Transverse colon (tissue), 4 donors: Measurements from ENCODE around the gene EBF3. TPM values are rescaled to one million over a fixed set of nuclear protein-coding genes. Genes with fewer than 3 reads are reported as not detected.
"Not testable (repeated sequence)": the region's sequence is repeated elsewhere in the genome, so short reads cannot be mapped to it uniquely, and the experiment has no call there.

Source experiments
- DNase-seq: peaks from one replicate; pipeline ENCODE4 v3.0.0-alpha.2; 2019
- H3K27ac ChIP-seq, 4 donors: fragments of 200-600 bp; sonication (generic); 2 replicates each; pipeline ENCODE4 v1.5.1; 2016 to 2018; ENCODE audit warnings: inconsistent platforms in 4 of 4
- H3K27me3 ChIP-seq: fragments of 200-600 bp; sonication (generic); 2 replicates; pipeline ENCODE4 v1.5.1; 2017; ENCODE audit warnings: inconsistent platforms
- H3K36me3 ChIP-seq, 4 donors: fragments of 200-600 bp; sonication (generic); 2 replicates each; pipeline ENCODE4 v1.5.1; 2017 to 2019; ENCODE audit warnings: inconsistent platforms in 4 of 4
- H3K4me1 ChIP-seq, 4 donors: fragments of 200-600 bp; sonication (generic); 2 replicates each; pipeline ENCODE4 v1.5.1; 2017 to 2020; ENCODE audit warnings: inconsistent platforms in 4 of 4
- H3K4me3 ChIP-seq, 4 donors: fragments of 200-600 bp; sonication (generic); 1 replicate in 1 of 4; 2 replicates in 3 of 4; pipeline versions ENCODE4 v1.5.1 to v1.6.1; 2017 to 2019; ENCODE audit warnings: inconsistent platforms in 4 of 4
- H3K9me3 ChIP-seq, 2 donors: fragments of 200-600 bp; sonication (generic); 2 replicates each; pipeline ENCODE4 v1.5.1; 2017 to 2019; ENCODE audit warnings: inconsistent platforms in 2 of 2
- EP300 ChIP-seq: sonication (generic); formaldehyde crosslinking; IDR thresholded peaks from one replicate; pipeline ENCODE4 v1.6.1; 2017; ENCODE audit warnings: antibody characterized with exemption, low read depth
- POLR2A ChIP-seq: fragments of 450-650 bp; IDR thresholded peaks from one replicate; pipeline ENCODE4 v1.6.1; 2016; ENCODE audit warnings: antibody characterized with exemption, mild to moderate bottlenecking, moderate library complexity
- POLR2AphosphoS5 ChIP-seq, 3 donors: sonication (generic); formaldehyde crosslinking; IDR thresholded peaks; one replicate each; pipeline ENCODE4 v1.6.1; 2016; ENCODE audit warnings: antibody characterized with exemption in 3 of 3
- WGBS, 2 donors: methylation state at CpG; one replicate each; pipeline ENCODE4 v1.1.5; 2018; ENCODE audit warnings: low coverage in 1 of 2; 5-methylcytosine and 5-hydroxymethylcytosine counted together
- in situ Hi-C, 4 donors: fragments of 200-750 bp; cut with MboI; loops; one replicate each; pipeline versions ENCODE4 v1.15.0 to v1.15.1; 2017; ENCODE audit warnings: low sequenced_read_pairs in 3 of 4, low pct_ligation_motif_present in 1 of 4, low pct_unique_long_range_greater_than_20kb in 1 of 4
- intact Hi-C: fragments of 100-400 bp; cut with DNase I; formaldehyde crosslinking; loops from one replicate; pipeline ENCODE4 v1.15.1; 2023; ENCODE audit warnings: low total_unique reads
- total RNA-seq, 4 donors: library from RNA; depleted of rRNA; stranded (reverse); fragments of >200 nt; gene quantifications; one replicate each; pipeline ENCODE4 v1.1.0, GENCODE V29; 2016
- TF ChIP-seq, protein P1 (sequence below), 5 experiments: fragments of 200-600 bp in 3 of 5; fragments of 450-650 bp in 2 of 5; sonication (generic) in 3 of 5; IDR thresholded peaks; 1 replicate in 2 of 5; 2 replicates in 3 of 5; pipeline ENCODE4 v1.5.1; 2016 to 2017; ENCODE audit warnings: antibody characterized with exemption in 5 of 5, inconsistent platforms in 3 of 5, mild to moderate bottlenecking in 2 of 5, moderate library complexity in 1 of 5

EBF3 gene
- total RNA-seq, 4 donors from 2014 or later: 0.37 to 6.6 (median 1.0) TPM

DNA sequence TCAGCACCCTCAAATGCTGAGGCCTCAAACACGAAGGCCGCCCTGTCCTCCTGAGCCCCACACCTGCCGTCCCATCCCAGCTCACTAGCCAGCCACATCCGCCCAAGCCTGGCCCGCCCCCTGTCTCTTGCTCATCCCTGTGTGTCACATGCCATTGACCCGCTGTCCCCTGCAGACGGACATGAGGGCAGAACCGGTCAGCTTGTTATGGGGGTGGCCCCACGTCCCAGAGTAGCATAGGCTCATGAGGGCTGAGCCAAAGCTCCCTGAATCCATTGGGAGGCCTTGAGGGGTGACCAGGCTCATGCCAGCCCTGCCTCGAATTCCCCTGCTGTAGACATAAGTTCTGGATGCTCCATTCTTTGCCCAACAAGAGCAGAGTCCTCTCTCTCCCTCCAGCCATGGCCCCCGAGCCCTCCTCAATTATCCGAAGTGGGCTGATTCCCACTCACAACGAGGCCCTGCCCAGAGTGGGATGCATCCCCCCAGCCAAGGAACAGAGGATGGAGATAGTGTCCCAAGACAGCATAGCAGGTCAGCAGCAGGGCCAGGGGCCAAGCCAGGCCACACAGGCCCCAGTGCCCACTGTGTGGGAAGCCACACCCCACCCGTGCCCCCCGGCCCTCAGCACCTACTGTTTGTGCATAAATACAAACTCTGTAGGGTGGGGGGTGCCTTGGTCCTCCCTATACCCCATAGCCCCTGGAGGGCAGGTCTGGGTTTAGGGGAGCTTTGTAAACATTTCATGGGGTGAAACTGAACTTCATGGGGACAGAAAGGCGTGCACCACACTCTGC lies 42.1 kb downstream of the EBF3 start:
- no peak for TF ChIP-seq POLR2A
- Histone ChIP-seq H3K36me3 (no peaks in the 10 kb centered on the region), H3K4me3 (no peak overlapping the region), H3K4me1 (no peaks in the 10 kb centered on the region), H3K27ac (no peak overlapping the region), H3K9me3 (no peaks in the 10 kb centered on the region), H3K27me3 (no peaks in the 10 kb centered on the region)
- in situ Hi-C loops (no loop called here), intact Hi-C loops (no loop called here)
- WGBS, 2 donors: 67 to 84% methylated on average over 1 to 15 of the region's 16 CpGs
- DNase-seq: no peak

DNA sequence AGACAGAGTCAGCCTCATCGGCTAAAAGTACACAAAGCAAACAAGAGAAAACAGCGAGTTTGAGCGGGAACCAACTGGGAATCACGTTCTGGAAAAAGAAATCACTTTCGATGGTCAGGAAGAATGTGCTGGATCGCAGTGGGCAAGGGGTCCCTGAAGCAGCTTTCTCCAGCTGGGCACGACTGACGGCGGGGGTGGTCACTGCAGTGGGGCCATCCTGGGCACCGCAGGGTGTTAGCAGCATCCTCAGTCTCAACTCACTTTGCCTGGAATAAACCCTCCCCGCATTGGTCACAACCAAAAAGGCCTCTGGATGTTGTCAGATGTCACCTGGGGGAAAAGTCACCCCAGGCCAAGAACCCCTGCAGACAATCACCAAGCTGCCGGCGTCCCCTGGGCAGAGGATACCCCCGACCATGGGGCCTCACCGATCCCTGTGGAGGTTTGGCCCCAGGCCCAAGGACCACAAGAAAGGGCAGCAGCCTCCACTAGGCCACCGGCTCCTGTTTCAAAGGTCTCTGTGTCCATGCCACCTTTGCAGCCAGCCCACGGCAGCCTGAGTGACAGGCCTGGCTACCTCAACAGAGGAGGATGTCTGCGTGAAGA lies 42.9 kb downstream of the EBF3 start:
- Histone ChIP-seq H3K4me1 (no peaks in the 10 kb centered on the region), H3K27ac (no peak overlapping the region), H3K27me3 (no peaks in the 10 kb centered on the region), H3K4me3 (no peak overlapping the region), H3K36me3 (no peaks in the 10 kb centered on the region), H3K9me3 (no peaks in the 10 kb centered on the region)
- TF ChIP-seq, protein P1, sequence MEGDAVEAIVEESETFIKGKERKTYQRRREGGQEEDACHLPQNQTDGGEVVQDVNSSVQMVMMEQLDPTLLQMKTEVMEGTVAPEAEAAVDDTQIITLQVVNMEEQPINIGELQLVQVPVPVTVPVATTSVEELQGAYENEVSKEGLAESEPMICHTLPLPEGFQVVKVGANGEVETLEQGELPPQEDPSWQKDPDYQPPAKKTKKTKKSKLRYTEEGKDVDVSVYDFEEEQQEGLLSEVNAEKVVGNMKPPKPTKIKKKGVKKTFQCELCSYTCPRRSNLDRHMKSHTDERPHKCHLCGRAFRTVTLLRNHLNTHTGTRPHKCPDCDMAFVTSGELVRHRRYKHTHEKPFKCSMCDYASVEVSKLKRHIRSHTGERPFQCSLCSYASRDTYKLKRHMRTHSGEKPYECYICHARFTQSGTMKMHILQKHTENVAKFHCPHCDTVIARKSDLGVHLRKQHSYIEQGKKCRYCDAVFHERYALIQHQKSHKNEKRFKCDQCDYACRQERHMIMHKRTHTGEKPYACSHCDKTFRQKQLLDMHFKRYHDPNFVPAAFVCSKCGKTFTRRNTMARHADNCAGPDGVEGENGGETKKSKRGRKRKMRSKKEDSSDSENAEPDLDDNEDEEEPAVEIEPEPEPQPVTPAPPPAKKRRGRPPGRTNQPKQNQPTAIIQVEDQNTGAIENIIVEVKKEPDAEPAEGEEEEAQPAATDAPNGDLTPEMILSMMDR (IDR thresholded peaks at IDR 0.05): no peak
- no peak for TF ChIP-seq EP300
- TF ChIP-seq POLR2A: no peak
- TF ChIP-seq POLR2AphosphoS5 (IDR thresholded peaks at IDR 0.05): no peak
- WGBS, 2 donors: 89% methylated on average over 18 of the region's 18 CpGs; no CpG with 5 or more reads in 1 of the 2 donors
- no peak for DNase-seq
- in situ Hi-C loops (no loop called here), intact Hi-C loops (no loop called here)

DNA sequence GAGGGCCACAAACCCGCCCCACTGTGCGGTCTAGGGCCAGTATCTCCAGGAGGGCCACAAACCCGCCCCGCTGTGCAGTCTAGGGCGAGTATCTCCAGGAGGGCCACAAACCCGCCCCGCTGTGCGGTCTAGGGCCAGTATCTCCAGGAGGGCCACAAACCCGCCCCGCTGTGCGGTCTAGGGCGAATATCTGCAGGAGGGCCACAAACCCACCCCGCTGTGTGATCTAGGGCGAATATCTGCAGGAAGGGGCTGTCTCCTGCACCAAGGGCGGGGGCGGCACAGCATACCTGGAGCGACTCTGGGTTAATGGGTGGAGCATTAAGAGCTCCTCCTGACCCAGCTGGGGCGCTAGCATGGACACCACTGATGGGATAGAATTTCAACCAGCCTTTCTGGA lies 43.9 kb downstream of the EBF3 start:
- DNase-seq, H3K27ac ChIP-seq, H3K9me3 ChIP-seq, H3K27me3 ChIP-seq, H3K4me3 ChIP-seq, H3K36me3 ChIP-seq, intact Hi-C loops, in situ Hi-C loops, H3K4me1 ChIP-seq: not testable (repeated sequence)
- 94% methylated on average over 12 of the region's 18 CpGs; no CpG with 5 or more reads in 1 of the 2 donors for whole genome bisulfite sequencing, 2 donors

DNA sequence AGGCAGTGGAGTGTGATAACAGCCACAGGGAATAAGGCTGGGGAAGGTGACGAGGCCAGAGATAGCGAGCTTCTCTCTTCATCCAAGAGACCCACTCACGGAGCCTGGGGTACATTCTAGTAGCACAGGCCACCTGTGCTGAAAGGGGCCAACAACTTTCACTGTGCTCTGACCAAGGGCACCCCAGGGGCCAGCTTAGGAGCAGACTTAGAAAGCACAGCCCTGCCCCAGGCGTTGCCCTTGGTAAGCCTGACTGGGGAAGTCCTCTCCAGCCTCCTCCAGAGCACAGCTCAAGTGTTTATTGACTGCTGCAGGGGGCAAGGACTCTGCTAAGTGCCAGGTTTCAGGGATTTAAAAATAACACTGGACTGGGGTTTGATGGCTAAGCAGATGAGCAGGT lies 44.7 kb downstream of the EBF3 start:
- intact Hi-C loops (no loop called here), in situ Hi-C loops (no loop called here)
- H3K27ac ChIP-seq: no peak overlapping the region
- H3K4me1 ChIP-seq: no peaks in the 10 kb centered on the region
- H3K4me3 ChIP-seq: no peak overlapping the region
- H3K36me3 ChIP-seq: no peaks in the 10 kb centered on the region
- no peak for DNase-seq
- no peak for TF ChIP-seq POLR2A
- no peak for TF ChIP-seq EP300
- TF ChIP-seq POLR2AphosphoS5 (IDR thresholded peaks at IDR 0.05): no peak
- TF ChIP-seq, protein P1 (IDR thresholded peaks at IDR 0.05): no peak
- H3K27me3 ChIP-seq: no peaks in the 10 kb centered on the region
- no peaks in the 10 kb centered on the region for H3K9me3 ChIP-seq
- 66 to 100% methylated on average over 2 to 4 of the region's 4 CpGs for WGBS, 2 donors

DNA sequence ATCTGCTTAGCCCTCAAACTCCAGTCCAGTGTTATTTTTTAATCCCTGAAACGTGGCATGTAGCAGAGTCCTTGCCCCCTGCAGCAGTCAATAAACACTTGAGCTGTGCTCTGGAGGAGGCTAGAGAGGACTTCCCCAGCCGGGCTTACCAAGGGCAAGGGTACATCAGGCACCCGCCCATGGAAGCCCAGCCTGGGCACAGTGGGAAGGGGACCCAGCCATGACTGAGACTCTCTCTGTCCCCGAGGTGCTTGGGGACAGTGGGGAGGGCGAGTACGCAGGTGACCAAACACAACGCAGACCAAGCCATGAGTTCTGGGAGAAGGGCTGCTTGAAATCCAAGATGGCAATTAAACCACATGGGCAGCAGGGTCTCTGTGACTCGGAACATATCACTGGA lies 45.2 kb downstream of the EBF3 start:
- TF ChIP-seq POLR2AphosphoS5 (IDR thresholded peaks at IDR 0.05): no peak
- TF ChIP-seq, protein P1 (IDR thresholded peaks at IDR 0.05): no peak
- TF ChIP-seq POLR2A: no peak
- no peak for TF ChIP-seq EP300
- in situ Hi-C loops (no loop called here), intact Hi-C loops (no loop called here)
- no peak overlapping the region for H3K4me3 ChIP-seq
- no peak overlapping the region for H3K27ac ChIP-seq
- no peaks in the 10 kb centered on the region for H3K4me1 ChIP-seq
- H3K27me3 ChIP-seq: no peaks in the 10 kb centered on the region
- no peak for DNase-seq
- H3K9me3 ChIP-seq: no peaks in the 10 kb centered on the region
- no peaks in the 10 kb centered on the region for H3K36me3 ChIP-seq
- WGBS, 2 donors: 60 to 75% methylated on average over 1 to 8 of the region's 8 CpGs
